GM19372 (cell line): ENCODE results near the gene DMBX1.

Experiments
- ATAC-seq: cut with Tn5 transposase; IDR thresholded peaks from one replicate; pipeline ENCODE4 v1.9.1; 2021; ENCODE audit warnings: mild to moderate bottlenecking, low read depth, moderate library complexity; ENCODE audit not compliant: unreplicated experiment

DMBX1 gene

DNA sequence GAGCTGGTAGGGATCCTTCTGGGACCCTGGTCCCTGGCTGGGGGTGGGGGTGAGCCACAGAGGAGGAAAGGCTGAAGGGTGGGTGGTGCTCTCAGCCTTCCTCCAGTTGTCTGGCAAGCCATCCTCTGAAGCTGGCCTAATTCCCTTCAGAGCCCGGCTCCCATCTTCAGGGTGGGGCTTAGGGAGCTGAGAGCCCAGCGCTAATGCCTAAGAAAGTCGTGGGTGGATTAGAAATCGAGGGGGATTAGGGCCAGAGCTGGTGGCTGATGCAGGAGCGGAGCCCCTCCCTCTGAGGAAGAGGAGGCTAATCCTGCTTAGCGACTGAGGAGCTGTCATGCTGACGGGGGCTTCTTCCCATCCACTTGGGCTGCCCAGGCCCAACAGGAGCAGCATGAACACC, 30.8 kb upstream of the DMBX1 start:
- no peak for ATAC-seq

DNA sequence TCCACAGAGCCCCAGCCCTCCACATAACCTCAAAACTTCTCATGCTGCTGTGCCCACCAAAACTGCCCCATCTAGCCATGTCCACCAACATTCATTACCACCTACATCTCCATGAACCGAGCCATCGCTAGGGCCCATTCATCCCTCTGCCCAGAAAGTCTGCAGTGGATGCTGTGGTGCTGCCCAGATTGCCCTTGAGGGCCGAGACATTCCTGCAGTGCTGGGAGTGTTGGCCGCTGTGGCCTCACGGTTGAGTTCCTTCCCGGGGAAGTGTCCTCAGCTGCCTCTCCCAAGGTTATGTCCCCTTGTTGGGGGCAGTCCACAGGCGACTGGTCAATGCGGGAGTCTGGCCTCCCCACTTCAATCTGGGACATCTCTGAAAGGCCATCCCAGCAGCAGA, 30.3 kb upstream of the DMBX1 start:
- ATAC-seq = no peak

DNA sequence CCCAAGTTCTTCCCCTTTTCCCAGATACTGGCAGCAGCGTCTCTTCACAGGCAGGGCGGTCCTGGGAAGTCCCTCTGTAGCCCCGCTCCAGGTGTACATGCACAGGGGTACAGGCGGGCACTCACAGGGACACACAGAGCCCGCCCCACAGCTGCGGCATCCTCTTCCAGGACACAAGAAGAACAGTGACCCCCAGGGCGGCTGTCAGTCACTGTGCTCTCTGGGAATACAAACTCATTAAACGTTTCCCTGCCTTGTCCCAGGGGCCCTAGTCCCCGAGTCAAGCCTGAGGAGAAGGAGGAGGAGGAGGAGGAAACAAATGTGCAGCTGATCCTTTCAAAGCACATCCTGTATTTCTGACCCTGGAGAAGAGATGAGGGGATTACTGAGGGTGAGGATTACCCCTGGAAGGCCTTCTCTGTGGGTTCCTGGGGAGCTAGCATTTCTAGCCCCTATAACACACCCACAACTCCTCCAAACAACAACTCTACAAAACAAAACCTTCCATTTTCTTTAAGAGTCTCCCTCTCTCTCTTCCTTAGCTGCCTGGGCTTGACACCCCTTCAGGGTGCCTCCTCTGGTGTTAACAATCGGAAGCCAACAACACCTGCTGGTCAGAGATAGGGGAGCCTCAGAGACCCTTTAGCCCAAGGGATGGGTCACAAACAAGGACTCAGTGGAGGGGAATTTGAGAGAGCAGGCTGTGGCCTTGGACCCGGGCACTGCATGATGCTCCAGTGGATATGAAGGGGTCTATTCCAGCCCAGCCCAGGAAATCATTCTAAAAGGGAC, 28.4 kb upstream of the DMBX1 start:
- no peak for ATAC-seq

DNA sequence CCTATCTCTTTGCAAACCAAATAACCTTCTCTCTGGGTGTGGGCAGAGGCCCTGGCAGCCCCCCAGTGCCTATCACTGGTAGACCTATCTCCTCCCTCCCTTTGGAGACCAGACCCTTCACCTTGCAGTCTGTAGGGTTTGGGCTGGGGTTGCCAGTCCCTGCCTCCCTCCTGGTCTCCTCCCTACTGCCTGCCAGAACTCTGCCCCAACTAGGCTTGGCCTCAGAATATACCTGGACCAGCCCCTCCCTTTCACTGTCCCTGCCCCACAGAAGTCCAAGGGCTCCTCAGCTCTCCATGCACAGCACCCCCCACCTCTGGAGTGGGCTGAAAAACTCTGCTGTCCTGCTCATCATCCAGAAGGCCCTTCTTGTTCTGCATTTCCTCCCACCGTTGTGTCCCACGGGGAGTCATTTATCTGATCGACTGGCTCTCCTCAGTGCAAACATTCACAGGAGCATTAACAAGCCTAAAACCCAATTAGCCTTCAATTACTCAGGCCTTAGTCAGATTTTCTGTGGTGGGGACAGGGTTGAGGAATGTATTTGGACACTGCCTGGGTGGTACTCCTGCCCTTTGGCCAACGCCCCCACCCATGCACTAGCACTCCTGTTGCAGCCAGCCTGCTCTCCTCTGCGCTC, 27.7 kb upstream of the DMBX1 start:
- ATAC-seq = no peak

DNA sequence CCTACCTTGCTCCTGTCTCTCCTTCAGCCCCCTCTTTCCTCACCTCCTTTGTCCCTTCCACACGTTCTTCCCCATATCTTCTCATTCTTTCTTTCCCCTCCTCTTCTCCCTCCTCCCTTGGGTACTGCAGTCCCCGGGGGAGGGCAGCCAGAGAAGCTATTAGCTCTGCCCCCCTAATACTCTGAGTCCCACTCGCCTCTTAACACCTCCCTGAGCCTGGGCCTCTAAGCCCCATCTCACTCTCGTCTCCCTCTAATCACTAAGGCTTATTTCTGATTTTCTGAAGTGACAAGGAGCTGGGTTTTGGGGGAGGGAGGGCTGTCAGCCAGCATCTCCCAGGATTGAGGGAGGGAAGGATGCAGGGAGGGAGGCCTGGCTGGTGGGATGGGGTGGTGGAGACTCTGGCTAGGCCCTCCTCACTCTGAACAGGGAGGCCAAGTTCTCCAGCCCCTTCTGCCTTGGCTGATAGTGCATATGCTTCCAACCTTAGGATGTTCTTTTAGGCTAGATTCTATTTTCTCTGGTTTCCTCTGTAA, 25.6 kb upstream of the DMBX1 start:
- no peak for ATAC-seq

DNA sequence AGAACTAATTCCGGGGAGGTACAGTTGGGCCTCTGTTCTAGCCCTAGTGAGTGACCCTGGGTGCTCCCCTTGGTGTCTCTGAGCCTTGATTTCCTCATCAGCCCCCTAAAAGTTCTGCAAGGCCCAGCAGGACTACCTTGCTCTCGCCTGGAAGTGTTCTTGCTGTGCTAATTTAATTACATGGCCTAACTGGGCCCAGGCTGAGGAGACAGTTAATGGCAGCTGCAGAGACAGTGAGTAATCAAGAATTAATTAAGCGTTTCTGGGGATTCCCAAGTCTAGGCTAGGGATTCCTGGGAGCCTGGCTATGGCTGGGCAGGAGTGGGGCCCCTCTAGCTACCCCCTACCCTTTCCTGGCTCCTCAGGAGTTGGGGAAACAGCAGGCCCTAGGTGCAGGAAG, 24.7 kb upstream of the DMBX1 start:
- no peak for ATAC-seq

DNA sequence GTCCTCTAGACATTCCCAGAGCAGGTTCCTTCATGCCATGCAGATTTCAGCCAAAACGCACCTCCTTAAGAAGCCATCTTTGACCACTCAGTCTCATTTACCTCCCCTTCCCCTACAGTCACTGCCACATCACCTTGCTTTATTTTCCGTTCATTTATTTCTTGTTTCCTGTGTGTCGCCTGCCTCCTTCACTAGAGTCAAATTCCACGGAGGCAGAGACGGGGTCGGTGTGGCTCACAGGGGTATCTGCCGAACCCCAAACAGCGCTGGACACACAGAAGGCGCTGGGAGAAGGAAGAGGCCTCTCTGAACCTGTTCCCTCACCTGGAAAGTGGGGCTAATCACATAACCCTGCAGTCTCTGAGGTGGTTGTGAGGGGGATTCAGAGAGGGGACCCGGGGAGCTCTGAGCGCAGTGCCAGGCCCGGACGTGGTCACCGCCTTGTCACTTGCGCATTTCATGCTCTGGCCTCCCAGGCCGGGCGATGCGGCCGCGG, 23.6 kb upstream of the DMBX1 start:
- ATAC-seq = no peak

DNA sequence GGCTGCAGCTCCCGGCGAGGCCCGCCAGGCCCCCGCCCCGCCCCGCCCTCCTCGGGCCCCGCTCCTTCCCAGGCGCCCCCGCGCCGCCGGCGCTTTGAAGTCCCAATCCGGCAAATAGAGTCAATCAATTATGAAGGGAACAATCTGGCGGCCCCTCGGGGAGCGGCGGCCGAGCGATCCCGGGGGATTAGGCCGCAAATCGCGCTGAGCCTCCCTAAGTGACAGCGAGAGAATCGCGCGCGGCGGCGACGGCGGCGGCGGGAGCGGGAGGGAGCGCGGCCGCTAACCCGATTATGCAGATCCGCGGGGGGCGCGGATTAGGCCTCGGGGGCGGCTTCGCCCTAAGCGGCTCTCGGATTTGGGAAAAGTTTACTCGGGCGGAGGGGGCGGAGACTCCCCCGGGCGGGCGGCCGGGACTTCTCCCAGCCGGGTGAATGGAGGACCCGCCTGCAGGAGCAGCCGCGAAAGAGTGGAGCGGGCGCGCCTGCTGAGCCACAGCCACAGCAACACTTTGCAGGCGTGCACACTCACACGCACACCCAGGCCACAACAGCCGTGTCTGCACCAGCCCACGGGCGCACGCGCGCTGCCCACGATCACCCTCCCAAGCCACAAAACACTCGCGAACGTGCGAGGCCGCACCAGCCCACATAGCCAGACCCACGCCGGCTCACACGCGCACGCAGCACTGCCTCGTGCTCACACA, 23.0 kb upstream of the DMBX1 start:
- no peak for ATAC-seq

DNA sequence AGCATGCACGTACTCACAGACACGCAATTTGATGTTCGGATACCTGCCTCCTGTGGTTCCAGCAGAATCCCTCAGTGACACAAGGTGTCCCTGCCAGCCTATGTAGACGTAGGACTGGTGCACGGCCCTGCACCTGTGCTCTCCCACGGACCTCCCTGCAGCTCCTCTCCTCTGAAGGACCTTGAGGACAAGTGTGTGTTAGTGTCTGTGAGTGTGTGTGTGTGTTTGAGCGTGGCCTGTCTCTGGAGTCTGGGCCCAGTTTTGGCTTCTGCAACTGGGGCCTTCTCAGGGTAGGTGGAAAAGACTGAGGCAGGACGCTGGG, 22.5 kb upstream of the DMBX1 start:
- no peak for ATAC-seq

DNA sequence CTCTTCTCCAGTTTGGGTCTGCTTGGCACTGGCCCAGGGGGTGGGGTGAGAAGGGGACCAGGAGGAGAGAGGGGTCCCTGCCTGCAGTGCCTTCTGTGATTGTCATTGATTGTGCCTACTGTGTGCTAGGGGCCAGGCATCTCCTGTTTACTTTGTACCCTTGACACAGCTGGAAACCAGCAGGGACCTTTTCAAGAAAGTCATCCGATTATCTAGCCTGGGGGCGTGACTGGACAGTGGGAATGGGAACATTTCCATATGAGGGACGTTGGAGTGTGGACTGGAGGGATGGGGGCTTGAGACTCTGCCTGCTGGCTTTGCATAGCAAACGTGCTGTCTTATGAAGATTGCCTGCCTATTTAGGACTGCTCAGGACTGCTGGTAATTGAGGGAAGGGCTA, 19.8 kb upstream of the DMBX1 start:
- ATAC-seq = no peak

DNA sequence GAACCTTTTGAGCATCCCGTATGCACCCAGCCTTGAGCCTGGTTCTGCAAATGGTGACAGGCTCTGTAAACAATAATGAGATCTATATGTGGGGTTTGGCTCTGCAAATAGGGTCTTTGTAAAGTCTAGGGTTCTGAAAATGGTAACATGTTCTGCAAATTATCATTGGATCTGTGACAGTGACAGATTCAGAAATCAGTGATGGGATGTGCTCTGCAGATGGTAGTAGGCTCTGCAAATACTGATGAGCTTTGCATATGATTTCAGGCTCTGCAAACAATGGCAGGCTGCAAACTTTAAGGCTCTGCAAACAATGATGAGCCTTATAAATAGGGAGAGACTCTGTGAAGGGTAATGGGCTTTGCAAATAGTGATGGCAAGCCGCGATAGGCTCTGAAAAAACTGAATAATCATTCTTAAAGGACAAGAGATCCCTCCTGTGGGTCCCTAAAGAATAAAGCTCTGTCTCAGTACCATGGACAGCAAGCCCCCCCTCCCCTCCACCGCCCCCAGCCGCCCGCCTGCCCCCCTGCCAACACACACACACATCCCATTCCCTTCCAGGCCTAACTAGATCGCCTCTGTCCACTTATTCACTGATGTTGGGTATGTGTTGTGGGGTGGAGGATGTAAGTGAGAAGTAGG, 17.7 kb upstream of the DMBX1 start:
- ATAC-seq = no peak

DNA sequence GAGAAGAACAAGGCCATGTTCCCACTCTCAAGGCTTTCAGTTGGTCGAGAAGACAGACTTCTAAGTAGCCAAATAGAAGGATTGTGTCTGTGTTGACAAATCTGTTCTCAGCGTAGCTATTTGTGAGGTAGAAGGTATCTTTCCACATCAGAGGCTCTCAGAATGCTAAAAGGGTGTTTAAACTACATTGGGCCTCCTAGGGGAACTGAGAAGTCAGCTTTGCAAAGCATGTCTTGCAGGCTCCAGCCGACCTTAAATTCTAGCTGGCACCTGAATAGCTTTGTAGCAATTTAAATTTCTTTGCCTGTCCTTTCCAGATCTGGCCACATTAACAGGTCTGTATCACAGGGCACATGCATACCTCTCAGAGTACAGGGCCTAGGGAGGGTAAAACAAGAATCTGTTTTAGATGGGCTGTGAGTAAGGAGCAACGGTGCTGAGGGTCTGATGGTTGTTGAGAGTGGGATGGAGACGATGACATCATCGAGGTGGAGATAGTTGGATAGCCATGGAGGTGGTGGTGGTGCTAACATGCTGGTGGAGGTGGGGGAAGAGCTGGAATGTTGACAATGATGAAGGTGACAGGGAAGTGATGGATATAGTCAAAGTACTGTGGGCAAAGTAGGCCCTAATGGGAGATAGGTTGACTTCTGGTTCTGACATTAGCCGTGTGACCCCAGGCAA, 17.0 kb upstream of the DMBX1 start:
- no peak for ATAC-seq

DNA sequence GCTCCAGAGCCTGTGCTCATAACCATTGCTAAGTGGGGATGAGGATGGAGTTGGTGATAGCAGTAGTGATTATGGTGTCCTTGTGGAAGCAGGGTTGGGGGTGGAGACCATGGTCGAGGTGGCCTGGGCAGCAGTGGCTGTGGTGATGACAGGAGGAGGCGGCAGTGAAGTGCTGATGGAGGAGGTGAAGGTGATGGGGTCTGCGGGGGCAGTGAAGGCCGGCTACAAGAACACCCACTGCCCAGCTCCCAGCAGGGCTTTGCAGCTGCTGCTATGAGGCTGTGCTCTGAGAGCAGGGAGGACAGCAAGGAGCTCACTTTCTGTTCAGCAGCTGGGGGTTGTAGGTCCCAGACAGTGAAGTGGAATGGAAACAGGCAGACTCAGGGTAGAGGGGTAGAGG, 15.6 kb upstream of the DMBX1 start:
- ATAC-seq = no peak

DNA sequence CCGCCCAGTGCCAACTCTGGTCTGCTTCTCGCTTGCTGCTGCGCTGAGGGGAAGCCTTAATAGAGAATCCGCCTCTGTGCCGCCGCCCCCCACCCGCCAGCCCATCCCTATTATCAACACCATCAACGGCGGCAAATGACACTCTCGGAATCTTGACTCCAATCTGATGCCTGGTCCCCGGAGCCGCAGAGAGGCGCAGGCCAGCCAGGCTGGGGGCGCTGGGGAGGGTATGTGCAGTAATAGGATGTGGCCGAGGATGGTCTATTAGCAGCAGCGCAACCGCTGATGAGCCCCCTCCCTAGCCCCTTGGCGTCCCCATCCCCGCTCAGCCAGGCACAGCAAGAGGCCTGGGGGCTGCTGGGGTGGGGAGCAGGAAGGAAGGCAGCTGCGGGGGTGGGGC, 15.1 kb upstream of the DMBX1 start:
- no peak for ATAC-seq

DNA sequence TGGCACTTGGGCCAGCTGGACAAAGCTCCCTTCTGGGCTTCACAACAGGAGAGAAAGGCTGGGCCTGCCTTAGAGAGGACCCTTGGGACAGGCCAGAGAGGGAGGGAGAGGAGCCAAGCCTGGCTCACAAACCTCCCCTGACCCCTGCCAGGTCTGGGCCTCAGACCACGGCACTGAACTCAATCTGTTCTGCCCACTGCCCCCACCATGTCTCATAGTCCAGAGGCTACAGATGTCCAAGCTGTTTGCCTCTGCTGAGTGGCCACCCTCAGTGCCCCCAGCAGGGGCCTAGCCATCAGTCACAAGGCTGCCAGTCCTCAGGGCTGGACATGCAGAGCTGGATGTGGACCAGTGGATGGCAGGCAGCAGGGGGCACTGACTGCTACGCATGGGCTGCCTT, 13.0 kb upstream of the DMBX1 start:
- ATAC-seq = no peak

DNA sequence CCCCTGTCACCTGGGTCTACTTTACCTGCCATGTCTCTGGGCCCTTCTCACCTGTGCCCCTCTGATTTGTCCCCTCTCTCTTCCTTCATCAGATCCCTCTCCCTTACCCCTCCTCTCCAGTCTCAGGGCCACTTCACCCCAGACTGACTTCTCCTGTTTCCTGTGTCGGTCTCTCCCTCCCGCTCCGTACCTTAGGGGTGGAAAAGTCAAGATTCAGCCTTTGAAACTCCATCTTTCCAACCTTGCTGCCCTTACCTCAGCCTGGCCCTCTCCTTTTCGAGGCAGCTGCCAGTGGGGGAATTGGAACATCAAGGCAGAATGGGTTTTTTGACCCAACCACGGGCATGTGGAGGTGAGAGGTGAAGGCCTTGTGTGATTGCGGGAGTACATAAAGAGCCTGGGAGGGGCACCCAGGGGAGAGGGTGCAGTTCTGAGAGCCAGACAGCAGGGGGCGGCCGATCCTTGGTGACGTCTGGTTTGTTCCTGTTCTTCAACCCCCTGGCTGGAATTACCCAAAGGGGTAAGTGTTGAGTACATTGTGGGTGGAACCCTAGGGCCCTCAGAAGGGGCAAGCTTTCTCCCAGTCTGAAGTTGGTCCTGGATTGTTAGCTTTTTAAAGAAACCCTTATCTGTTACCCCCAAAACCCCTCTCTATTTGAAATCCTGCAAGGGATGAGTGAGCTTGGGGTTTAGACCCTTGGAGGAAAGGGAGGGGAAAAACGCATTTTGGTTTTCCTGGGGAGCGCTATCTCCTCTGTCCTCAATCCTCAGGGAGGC, 12.3 kb upstream of the DMBX1 start:
- peak; percentile 70 for ATAC-seq

DNA sequence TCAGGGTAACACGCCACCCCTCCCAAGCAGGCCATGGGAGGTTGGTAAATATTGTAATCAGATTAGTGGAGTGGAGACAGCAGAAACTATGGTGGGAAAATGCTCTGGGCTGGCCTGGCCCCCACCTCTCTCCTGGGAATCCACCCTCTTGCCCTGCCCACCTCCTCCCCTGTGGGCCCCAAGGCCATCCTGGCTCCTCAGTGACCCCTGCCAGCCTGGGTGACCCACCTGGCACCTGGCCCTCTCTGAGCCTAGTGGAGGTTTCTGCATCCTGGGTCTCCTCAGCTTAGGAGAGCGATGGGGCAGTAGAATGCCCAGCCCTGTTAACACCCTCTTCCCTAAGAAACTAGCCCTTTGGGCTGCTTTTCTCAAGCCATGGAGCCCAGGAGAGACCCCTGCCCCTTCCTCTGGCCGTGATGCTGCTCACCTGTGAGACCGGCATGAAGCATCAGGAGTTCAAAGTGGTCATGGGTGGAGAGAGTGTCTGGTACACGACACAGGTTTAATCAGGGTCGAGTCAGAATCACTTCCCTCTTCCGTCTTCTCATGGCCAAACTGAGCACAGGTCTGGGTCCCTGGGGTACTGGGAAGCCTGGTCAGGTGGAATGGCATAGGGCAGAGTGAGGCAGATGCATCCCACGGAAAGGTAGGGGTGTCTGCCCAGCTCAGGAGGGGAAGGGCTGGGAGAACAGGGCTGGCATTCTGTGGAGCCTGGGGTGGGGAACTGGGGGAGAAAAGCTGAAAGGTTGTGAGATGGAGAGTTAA, 10.7 kb upstream of the DMBX1 start:
- ATAC-seq = no peak

DNA sequence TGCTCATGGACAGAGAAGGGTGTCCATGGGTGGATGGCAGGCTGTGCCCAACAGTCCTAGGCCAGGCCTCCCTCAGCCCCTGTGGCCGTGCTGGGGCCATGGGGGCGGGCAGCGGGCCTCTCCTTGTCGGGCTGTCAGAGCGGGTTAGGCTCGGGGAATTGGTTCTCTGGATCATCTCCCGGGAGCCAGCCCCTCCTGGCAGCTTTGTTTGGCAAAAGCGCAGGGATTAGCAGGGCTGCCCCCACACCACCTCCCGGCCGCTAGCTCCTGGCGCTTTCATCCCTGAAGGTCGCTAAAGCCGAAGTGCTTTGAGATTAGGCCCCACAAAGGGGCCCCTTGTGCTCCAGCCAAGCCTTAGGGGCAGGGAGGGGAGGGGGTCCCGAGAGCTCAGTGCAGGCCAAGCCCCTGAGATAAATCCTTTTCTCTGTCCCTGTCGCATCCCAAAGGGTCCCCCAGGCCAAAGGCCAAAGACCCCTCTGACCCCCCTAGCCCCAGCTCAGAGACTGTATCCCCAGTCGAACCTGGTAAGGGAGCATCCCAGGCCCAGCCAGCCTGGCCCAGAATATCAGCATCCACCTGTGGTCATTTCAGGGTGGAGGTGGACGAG, 9.8 kb upstream of the DMBX1 start:
- ATAC-seq = no peak
